CD4-positive, alpha-beta T cell (primary cell): ENCODE measurements around the gene ZNF367. TPM values are rescaled to one million over a fixed set of nuclear protein-coding genes. Genes with fewer than 3 reads are reported as not detected.

Source experiments
- ATAC-seq: fragments of 200-7000 bp; cut with Tn5 transposase; one replicate; pipeline ENCODE4 v1.10.0; 2022; ENCODE audit warnings: mild to moderate bottlenecking; ENCODE audit not compliant: poor library complexity
- CTCF ChIA-PET: fragments of 350-600 bp; sonication (Branson Sonifier 250); formaldehyde crosslinking; loops from one replicate; lab custom pipeline; 2021; ENCODE audit warnings: antibody characterized with exemption, inconsistent platforms; lab: Charles Lee
- POLR2A ChIA-PET: fragments of 350-600 bp; sonication (Branson Sonifier 250); formaldehyde crosslinking; loops from one replicate; lab custom pipeline; 2021; ENCODE audit warnings: antibody characterized with exemption, inconsistent platforms; lab: Charles Lee
- DNase-seq, 14 experiments: peaks; one replicate each; pipeline ENCODE4 v3.0.0-alpha.2; 2013 to 2020; ENCODE audit warnings: mixed read lengths in 2 of 14
- H3K27ac ChIP-seq, 2 donors: one replicate each; pipeline versions ENCODE4 v1.5.1 to v1.7.0; 2013; ENCODE audit warnings: low read length in 2 of 2, low read depth in 1 of 2, mild to moderate bottlenecking in 1 of 2
- H3K27me3 ChIP-seq, 2 experiments: 1 replicate in 1 of 2; 2 replicates in 1 of 2; pipeline versions ENCODE4 v1.6.1 to v1.7.0; 2013; ENCODE audit warnings: low read length in 2 of 2, control low read depth in 1 of 2, mild to moderate bottlenecking in 1 of 2, moderate library complexity in 1 of 2; ENCODE audit not compliant: insufficient read depth in 2 of 2, control insufficient read depth in 1 of 2
- H3K36me3 ChIP-seq: one replicate; pipeline ENCODE4 v1.6.1; 2013; ENCODE audit warnings: low read length, control low read depth; ENCODE audit not compliant: insufficient read depth
- H3K4me1 ChIP-seq: one replicate; pipeline ENCODE4 v1.6.1; 2013; ENCODE audit warnings: low read length, control low read depth; ENCODE audit not compliant: insufficient read depth
- H3K4me3 ChIP-seq: one replicate; pipeline ENCODE4 v1.5.1; 2013; ENCODE audit warnings: mild to moderate bottlenecking, low read length, moderate library complexity
- H3K9me3 ChIP-seq, 2 experiments: 1 replicate in 1 of 2; 2 replicates in 1 of 2; pipeline versions ENCODE4 v1.6.1 to v1.7.0; 2013; ENCODE audit warnings: low read length in 2 of 2, mild to moderate bottlenecking in 2 of 2, control low read depth in 1 of 2, moderate library complexity in 1 of 2; ENCODE audit not compliant: control insufficient read depth in 1 of 2, insufficient read depth in 1 of 2
- H3K27ac Mint-ChIP-seq: one replicate; pipeline ENCODE4 v1.8.0; 2020; ENCODE audit warnings: mixed read lengths
- H3K27me3 Mint-ChIP-seq: one replicate; pipeline ENCODE4 v1.8.0; 2021; ENCODE audit warnings: mixed read lengths
- H3K36me3 Mint-ChIP-seq: one replicate; pipeline ENCODE4 v1.8.0; 2021; ENCODE audit warnings: low read depth, mixed read lengths
- H3K4me1 Mint-ChIP-seq: one replicate; pipeline ENCODE4 v1.8.0; 2021; ENCODE audit warnings: low read depth, mixed read lengths
- H3K4me3 Mint-ChIP-seq: one replicate; pipeline ENCODE4 v1.8.0; 2020; ENCODE audit warnings: mild to moderate bottlenecking, mixed read lengths
- H3K9me3 Mint-ChIP-seq: one replicate; pipeline ENCODE4 v1.8.0; 2020; ENCODE audit warnings: mixed read lengths
- intact Hi-C, 2 experiments: fragments of 100-400 bp; cut with DNase I in 1 of 2; cut with micrococcal nuclease in 1 of 2; formaldehyde crosslinking; loops; one replicate each; pipeline versions ENCODE4 v1.15.1 to v1.9.0; 2023 to 2025; cut with DNase I, micrococcal nuclease
- total RNA-seq, 174 experiments: library from RNA in 2 of 174; stranded (reverse) in 2 of 174; gene quantifications; one replicate each; pipeline ENCODE4 v1.2.3 and lab custom pipeline; 2021 to 2026
- TF ChIP-seq, protein P1 (sequence below): fragments of 200-600 bp; IDR thresholded peaks from one replicate; pipeline ENCODE4 v1.8.0; 2022; ENCODE audit warnings: antibody characterized with exemption, mild to moderate bottlenecking

ZNF367 gene
- total RNA-seq, 2 experiments from 2014 or later, result 6.5 to 6.7 TPM

DNA sequence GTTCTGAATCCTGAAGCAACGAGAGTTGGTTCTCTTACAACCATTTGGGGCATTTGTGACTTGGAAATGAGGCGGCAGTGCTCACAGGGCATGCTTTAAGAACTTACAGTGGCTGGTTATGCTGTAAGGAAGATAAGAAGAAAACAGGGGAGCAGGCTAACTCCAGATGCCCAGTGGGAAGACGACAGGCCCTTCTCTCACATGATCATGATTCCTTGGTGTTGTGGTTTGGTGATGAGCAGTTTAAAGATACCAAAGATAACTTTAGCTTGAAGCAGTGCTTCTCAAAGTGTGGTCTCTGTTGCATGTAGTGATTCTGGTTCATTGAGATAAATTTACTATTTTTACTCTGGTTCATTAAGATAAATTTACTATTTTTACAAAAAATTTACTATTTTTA lies 29.2 kb upstream of the ZNF367 start:
- Mint-ChIP-seq H3K4me1 (peaks cover 16% of the 10 kb centered on the region), H3K9me3 (no peaks in the 10 kb centered on the region), H3K36me3 (peaks cover 10% of the 10 kb centered on the region), H3K4me3 (no peak overlapping the region), H3K27ac (no peak overlapping the region), H3K27me3 (peaks cover 7% of the 10 kb centered on the region)
- Histone ChIP-seq H3K4me1 (peaks cover 21% of the 10 kb centered on the region), H3K9me3 (no peaks in the 10 kb centered on the region), H3K4me3 (no peak overlapping the region), H3K36me3 (no peaks in the 10 kb centered on the region), H3K27ac (no peak overlapping the region), H3K27me3 (no peaks in the 10 kb centered on the region)
- ATAC-seq (no peak), DNase-seq (no peak)
- intact Hi-C loops, result no loop called here
- ChIA-PET POLR2A (no interaction called here), CTCF (no interaction called here)
- TF ChIP-seq, protein P1, sequence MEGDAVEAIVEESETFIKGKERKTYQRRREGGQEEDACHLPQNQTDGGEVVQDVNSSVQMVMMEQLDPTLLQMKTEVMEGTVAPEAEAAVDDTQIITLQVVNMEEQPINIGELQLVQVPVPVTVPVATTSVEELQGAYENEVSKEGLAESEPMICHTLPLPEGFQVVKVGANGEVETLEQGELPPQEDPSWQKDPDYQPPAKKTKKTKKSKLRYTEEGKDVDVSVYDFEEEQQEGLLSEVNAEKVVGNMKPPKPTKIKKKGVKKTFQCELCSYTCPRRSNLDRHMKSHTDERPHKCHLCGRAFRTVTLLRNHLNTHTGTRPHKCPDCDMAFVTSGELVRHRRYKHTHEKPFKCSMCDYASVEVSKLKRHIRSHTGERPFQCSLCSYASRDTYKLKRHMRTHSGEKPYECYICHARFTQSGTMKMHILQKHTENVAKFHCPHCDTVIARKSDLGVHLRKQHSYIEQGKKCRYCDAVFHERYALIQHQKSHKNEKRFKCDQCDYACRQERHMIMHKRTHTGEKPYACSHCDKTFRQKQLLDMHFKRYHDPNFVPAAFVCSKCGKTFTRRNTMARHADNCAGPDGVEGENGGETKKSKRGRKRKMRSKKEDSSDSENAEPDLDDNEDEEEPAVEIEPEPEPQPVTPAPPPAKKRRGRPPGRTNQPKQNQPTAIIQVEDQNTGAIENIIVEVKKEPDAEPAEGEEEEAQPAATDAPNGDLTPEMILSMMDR, result no peak

DNA sequence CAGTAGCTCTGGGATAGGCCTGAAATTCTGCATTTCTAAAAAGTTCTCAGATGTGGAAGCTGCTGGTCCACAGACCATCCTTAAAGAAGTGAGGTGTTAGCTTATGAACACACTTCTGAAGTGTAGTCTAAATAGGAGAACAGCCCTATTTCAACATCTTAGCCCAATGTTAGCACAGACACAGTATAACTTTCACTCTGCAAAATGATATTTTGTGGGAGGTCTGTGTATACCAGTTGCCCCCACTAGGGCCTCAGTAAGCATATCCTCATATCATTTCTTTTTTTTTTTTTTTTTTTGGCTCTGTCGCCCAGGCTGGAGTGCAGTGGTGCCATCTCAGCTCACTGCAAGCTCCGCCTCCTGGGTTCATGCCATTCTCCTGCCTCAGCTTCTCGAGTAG lies 24.3 kb upstream of the ZNF367 start:
- ATAC-seq, result peak; percentile 74
- Mint-ChIP-seq H3K9me3 (no peaks in the 10 kb centered on the region), H3K4me3 (no peak overlapping the region), H3K36me3 (no peaks in the 10 kb centered on the region), H3K27me3 (no peaks in the 10 kb centered on the region), H3K27ac (no peak overlapping the region), H3K4me1 (no peaks in the 10 kb centered on the region)
- Histone ChIP-seq H3K9me3 (peaks cover 0 to 3% of the 10 kb centered on the region in 2 experiments), H3K27me3 (no peaks in the 10 kb centered on the region), H3K27ac (no peak overlapping the region), H3K4me1 (no peaks in the 10 kb centered on the region), H3K4me3 (no peak overlapping the region), H3K36me3 (no peaks in the 10 kb centered on the region)
- DNase-seq, result peak in 1 of 14 experiments; percentile 29
- TF ChIP-seq, protein P1, result no peak
- CTCF ChIA-PET, result interaction anchor here (0.8 to 1.4 kb wide), 4 partner anchors 16 to 335 kb away, joined by 3 to 5 read pairs (median 4); partner anchors contain the start of gene ZNF510
- intact Hi-C loops, result no loop called here
- POLR2A ChIA-PET, result interaction anchor here (0.6 to 1.2 kb wide), 3 partner anchors 9 to 1786 kb away, joined by 3 to 4 read pairs (median 3); no protein-coding TSS in a partner anchor

DNA sequence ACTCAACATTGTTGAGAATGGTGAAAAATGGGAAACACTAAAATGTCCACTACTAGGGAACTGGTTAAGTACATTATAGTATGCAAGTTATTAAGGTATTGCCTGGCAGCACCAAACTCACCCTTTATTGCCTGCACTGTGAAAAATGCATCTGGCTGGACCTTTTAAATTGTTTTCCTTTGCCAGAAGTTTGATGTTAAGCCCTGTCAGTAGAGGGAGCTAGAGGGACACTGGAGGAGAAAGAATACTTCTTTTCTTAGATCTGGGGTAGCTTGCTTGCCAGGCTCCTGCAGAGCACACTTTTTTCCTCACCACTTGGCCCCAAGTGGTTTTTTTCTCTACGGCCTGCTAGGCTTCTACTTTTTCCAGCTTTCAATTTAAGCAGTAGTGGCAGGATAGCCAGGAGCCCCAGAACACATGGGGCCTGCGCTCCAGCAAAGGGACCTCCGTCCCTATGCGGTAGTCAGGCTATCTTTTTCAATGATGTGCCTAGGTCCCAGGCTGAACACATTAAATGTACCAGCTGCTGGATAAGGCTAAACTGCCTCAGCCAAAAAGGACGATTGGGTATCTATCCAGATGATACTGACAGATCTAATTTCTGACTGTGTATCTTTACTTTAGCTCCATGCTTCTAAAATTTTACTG lies 23.8 kb upstream of the ZNF367 start:
- H3K4me3 Mint-ChIP-seq, result no peak overlapping the region
- Histone ChIP-seq H3K36me3 (no peaks in the 10 kb centered on the region), H3K27ac (no peak overlapping the region), H3K27me3 (no peaks in the 10 kb centered on the region), H3K4me1 (no peaks in the 10 kb centered on the region), H3K4me3 (no peak overlapping the region), H3K9me3 (peaks cover 0 to 3% of the 10 kb centered on the region in 2 experiments)
- H3K36me3 Mint-ChIP-seq, result no peaks in the 10 kb centered on the region
- no peaks in the 10 kb centered on the region for H3K9me3 Mint-ChIP-seq
- H3K4me1 Mint-ChIP-seq, result no peaks in the 10 kb centered on the region
- CTCF ChIA-PET, result interaction anchor here (0.8 to 1.4 kb wide), 4 partner anchors 17 to 335 kb away, joined by 3 to 5 read pairs (median 4); partner anchors contain the start of gene ZNF510
- ATAC-seq (no peak), DNase-seq (peak in 3 of 14 experiments; percentile 26 to 60 (median 49))
- intact Hi-C loops, result no loop called here
- H3K27me3 Mint-ChIP-seq, result no peaks in the 10 kb centered on the region
- POLR2A ChIA-PET, result interaction anchor here (0.8 to 1.2 kb wide), 2 partner anchors 9 to 212 kb away, joined by 3 to 4 read pairs; no protein-coding TSS in a partner anchor
- TF ChIP-seq, protein P1, result peak; percentile 11
- H3K27ac Mint-ChIP-seq, result no peak overlapping the region
